GM12891 (cell line): ENCODE results near the gene UPF2.

ENCODE experiments used
- POLR2A ChIP-seq: IDR thresholded peaks from 2 replicates; pipeline ENCODE4 v1.6.1; 2011; ENCODE audit warnings: low read depth, low read length, control low read depth
- POLR2AphosphoS5 ChIP-seq: IDR thresholded peaks from 2 replicates; pipeline ENCODE4 v1.6.1; 2011; ENCODE audit warnings: low read depth, low read length, control low read depth

- TF ChIP-seq POLR2A: no peak
- TF ChIP-seq POLR2AphosphoS5: no peak
Measured at GRCh38 chr10:12067336-12067735, 24.7 kb upstream of the UPF2 start.
